HL-60 (cell line): ENCODE results near the gene LST1.
A peak's percentile ranks its signal among the peaks of the same experiment; 100 is the strongest.

Source experiments
- DNase-seq, 2 experiments: peaks; one replicate each; pipeline ENCODE4 v3.0.0-alpha.2; 2010 to 2020; ENCODE audit warnings: low read depth in 1 of 2, low spot score in 1 of 2
- H3K27ac ChIP-seq: fragments of 250-450 bp; sonication (Bioruptor Pico); replicated peaks from 2 replicates; pipeline ENCODE4 v1.5.1; 2020; ENCODE audit warnings: mild to moderate bottlenecking, moderate library complexity
- H3K27me3 ChIP-seq: fragments of 250-450 bp; sonication (Bioruptor Pico); 2 replicates; pipeline ENCODE4 v1.5.1; 2021; ENCODE audit warnings: mild to moderate bottlenecking, moderate library complexity; ENCODE audit not compliant: insufficient read depth, poor library complexity, severe bottlenecking
- H3K4me3 ChIP-seq: replicated peaks from 2 replicates; pipeline ENCODE4 v1.5.1; 2011; ENCODE audit warnings: mild to moderate bottlenecking, control low read depth, low read length; ENCODE audit not compliant: insufficient read depth
- GABPA ChIP-seq: IDR thresholded peaks from 2 replicates; pipeline ENCODE4 v1.6.1; 2012; ENCODE audit warnings: low read depth
- POLR2AphosphoS5 ChIP-seq: IDR thresholded peaks from 2 replicates; pipeline ENCODE4 v1.6.1; 2012; ENCODE audit warnings: low read depth
- SPI1 ChIP-seq: IDR thresholded peaks from 2 replicates; pipeline ENCODE4 v1.6.1; 2012; ENCODE audit warnings: low read depth, mild to moderate bottlenecking, borderline replicate concordance
- TF ChIP-seq, protein P1 (sequence below): IDR thresholded peaks from 2 replicates; pipeline ENCODE4 v1.6.1; 2012; ENCODE audit warnings: low read depth; ENCODE audit not compliant: insufficient replicate concordance
- TF ChIP-seq, protein P2 (sequence below): IDR thresholded peaks from one replicate; pipeline ENCODE4 v1.5.1; 2011; ENCODE audit warnings: low read length, control low read depth, inconsistent platforms; ENCODE audit not compliant: insufficient read depth

The LST1 gene

DNA sequence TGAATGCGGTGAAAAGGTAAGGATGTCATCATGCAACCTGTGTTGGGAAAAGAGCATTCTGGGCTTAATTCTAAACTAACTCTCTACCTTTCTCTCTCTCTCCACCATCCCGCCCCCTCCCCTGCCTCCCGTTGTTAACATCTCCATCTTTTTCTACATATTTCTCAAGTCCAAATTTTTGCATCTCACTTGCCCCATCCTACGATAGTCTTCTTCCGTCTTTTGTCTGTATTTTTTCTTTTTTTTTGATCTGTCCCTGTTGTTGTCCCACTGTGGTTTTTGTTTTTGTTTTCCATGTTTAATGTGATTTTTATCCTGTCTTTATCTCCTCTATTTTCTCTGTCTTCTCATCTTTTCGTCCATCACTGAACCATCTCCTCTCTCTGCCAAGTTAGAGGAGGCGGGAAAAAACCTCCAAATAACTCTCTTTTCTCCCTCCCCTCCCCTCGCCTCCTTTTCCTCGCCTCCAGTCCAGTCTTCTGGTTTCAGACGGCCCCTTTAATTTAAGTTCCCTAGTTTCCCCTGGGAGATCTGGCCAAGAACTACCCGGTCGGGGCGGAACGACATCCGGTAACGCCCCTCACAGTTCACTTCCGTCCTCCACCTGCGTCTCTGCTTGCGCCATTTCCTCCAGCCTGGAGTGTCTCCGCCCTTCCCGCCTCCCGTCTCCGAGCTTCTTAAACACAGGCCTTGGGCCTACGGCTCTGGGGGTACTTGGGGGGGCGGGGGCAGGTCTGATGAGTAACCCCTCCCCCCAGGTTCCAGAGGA, 38.9 kb upstream of the LST1 start, which contains the start of gene NFKBIL1:
Gene NFKBIL1, plus strand, starts transcription at position 651 of the 769 bp plus-strand sequence. Its CDS starts 87 bp downstream, at position 738.
- Histone ChIP-seq H3K4me3 (peak within 1 kb of the TSS; percentile 27), H3K27me3 (no peaks in the 10 kb centered on the region), H3K27ac (peak within 1 kb of the TSS; percentile 51)
- DNase-seq = peak; percentile 93 to 98
- TF ChIP-seq, protein P1, sequence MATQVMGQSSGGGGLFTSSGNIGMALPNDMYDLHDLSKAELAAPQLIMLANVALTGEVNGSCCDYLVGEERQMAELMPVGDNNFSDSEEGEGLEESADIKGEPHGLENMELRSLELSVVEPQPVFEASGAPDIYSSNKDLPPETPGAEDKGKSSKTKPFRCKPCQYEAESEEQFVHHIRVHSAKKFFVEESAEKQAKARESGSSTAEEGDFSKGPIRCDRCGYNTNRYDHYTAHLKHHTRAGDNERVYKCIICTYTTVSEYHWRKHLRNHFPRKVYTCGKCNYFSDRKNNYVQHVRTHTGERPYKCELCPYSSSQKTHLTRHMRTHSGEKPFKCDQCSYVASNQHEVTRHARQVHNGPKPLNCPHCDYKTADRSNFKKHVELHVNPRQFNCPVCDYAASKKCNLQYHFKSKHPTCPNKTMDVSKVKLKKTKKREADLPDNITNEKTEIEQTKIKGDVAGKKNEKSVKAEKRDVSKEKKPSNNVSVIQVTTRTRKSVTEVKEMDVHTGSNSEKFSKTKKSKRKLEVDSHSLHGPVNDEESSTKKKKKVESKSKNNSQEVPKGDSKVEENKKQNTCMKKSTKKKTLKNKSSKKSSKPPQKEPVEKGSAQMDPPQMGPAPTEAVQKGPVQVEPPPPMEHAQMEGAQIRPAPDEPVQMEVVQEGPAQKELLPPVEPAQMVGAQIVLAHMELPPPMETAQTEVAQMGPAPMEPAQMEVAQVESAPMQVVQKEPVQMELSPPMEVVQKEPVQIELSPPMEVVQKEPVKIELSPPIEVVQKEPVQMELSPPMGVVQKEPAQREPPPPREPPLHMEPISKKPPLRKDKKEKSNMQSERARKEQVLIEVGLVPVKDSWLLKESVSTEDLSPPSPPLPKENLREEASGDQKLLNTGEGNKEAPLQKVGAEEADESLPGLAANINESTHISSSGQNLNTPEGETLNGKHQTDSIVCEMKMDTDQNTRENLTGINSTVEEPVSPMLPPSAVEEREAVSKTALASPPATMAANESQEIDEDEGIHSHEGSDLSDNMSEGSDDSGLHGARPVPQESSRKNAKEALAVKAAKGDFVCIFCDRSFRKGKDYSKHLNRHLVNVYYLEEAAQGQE = peak; percentile 21
- TF ChIP-seq SPI1 (peak; percentile 85; the same call in 1 of the 2 replicates), GABPA (peak; percentile 100), POLR2AphosphoS5 (peak; percentile 54; the same call in 1 of the 2 replicates)
- TF ChIP-seq, protein P2, sequence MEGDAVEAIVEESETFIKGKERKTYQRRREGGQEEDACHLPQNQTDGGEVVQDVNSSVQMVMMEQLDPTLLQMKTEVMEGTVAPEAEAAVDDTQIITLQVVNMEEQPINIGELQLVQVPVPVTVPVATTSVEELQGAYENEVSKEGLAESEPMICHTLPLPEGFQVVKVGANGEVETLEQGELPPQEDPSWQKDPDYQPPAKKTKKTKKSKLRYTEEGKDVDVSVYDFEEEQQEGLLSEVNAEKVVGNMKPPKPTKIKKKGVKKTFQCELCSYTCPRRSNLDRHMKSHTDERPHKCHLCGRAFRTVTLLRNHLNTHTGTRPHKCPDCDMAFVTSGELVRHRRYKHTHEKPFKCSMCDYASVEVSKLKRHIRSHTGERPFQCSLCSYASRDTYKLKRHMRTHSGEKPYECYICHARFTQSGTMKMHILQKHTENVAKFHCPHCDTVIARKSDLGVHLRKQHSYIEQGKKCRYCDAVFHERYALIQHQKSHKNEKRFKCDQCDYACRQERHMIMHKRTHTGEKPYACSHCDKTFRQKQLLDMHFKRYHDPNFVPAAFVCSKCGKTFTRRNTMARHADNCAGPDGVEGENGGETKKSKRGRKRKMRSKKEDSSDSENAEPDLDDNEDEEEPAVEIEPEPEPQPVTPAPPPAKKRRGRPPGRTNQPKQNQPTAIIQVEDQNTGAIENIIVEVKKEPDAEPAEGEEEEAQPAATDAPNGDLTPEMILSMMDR = no peak

- TF ChIP-seq, protein P1 = no peak
- TF ChIP-seq SPI1 (no peak), POLR2AphosphoS5 (no peak), GABPA (no peak)
- TF ChIP-seq, protein P2 = no peak
- DNase-seq = no peak
- peak overlapping the region; percentile 51 for H3K27ac ChIP-seq
- no peaks in the 10 kb centered on the region for H3K27me3 ChIP-seq
- H3K4me3 ChIP-seq = peak overlapping the region; percentile 27
Observed at GRCh38 chr6:31547727-31548543, 38.1 kb upstream of the LST1 start.

- TF ChIP-seq GABPA (no peak), SPI1 (no peak), POLR2AphosphoS5 (no peak)
- TF ChIP-seq, protein P2 = no peak
- TF ChIP-seq, protein P1 = no peak
- Histone ChIP-seq H3K27me3 (no peaks in the 10 kb centered on the region), H3K4me3 (no peak overlapping the region; the same call in 1 of the 2 replicates), H3K27ac (peak overlapping the region; percentile 51)
- no peak for DNase-seq
Observed at GRCh38 chr6:31548544-31548873, 37.6 kb upstream of the LST1 start.
